Cerebellar cortex (tissue), 1 donor: ENCODE measurements around the gene ENTHD1.
A peak's percentile ranks its signal among the peaks of the same experiment; 100 is the strongest.

Source experiments
- DNase-seq: peaks from one replicate; pipeline ENCODE4 v3.0.0-alpha.2; 2015; ENCODE audit warnings: low spot score

The ENTHD1 gene

GRCh38 chr22:39731881-39732555 lies 161.5 kb downstream of the ENTHD1 start:
- no peak for DNase-seq

DNA sequence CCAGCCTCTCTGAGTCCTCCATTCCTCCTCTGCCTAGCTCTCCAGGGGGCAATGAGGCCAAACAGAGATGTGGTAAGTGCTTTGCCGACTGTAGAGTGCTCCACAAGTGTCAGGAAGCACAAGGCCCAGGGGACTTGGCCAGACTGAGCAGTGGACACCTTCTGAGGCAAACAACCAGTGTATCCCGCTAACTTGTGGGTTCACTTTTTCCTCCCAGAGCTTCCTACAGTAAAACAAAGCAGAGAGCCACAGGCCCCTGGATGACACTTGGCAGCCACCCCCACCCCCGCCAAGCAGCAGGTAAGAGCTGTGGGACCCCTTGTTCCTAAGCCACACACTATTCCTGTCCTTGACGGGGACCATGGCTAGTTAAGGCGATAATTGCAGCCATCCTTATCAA lies 162.1 kb downstream of the ENTHD1 start:
- no peak for DNase-seq

DNA sequence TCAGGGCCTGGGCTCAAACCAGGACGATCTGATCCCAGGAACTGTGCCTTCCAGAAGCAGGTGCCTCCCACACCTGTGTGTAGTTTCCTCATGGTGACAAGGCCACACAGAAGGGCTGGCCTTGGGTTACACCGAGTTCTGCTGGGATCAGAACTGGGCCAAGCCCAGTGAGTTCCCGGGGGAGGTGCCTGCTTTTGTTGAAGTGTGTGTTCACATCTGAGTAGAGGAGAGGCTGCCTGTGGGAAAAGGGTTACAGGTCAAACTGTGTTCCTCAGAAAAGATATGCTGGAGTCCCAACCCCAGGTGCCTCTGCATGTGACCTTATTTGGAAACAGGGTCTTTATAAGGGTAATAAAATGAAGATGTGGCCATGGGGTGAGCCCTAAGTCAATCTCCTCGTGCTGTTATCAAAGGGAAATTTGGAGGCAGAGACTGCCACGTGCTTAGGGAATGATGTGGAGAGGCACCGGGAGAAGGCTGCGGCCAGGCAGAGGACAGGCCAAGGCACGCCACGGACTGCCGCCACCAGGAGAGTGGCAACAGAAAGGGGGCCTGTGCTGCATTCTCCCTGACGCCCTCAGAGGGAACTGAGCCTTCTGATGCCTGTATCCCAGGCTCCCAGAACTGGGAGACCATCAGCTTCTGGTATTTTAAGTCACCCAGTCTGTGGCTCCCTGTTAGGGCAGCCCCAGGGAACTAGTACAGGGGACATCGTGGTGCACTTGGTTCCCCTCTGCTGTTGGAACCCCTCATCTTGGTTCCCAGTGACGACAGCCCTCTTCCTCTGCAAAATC lies 164.2 kb downstream of the ENTHD1 start:
- DNase-seq: no peak

- DNase-seq: no peak
Measured at GRCh38 chr22:39728236-39728860, 165.2 kb downstream of the ENTHD1 start.

DNA sequence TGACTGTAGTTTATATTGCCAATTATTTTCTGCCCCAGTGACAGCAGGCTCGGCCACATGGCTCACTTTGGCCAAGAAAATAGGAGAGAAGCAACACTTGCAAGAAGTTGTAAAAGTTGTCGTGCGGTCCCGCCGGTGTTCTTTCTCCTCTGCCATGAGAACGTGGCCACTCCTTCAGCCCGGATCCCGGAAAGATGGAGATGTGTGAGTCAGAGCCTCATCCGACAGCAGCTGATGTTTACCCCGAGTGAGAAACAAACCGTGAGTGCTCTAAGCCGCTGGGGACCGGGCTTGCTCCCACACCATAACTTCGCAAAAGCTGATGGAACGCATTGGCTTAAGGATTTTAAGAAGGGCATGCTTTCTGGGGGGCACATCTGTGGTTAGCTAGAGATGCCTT lies 166.0 kb downstream of the ENTHD1 start:
- DNase-seq: no peak

- no peak for DNase-seq
Measured at GRCh38 chr22:39725351-39726035, 168.1 kb downstream of the ENTHD1 start.

DNA sequence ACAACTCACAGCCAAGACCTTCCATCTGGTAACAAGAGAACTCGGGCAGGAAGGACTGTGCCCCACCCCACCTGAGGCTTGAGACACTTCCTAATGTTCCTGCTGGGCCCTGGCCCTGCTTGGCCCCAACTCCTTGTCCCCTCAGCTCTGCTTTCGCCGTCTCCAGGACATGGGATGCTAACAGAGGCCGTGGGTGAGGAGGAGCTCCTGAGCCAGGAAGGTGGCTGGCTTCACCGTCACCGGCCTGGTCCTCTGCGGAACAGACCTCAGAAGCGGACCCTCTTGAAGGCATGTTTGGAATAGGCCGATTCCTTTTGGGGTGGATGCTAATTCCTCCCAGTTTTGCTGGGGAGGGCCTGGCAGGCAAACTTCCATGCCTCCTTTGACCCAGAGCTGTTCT lies 168.7 kb downstream of the ENTHD1 start:
- DNase-seq: no peak

DNA sequence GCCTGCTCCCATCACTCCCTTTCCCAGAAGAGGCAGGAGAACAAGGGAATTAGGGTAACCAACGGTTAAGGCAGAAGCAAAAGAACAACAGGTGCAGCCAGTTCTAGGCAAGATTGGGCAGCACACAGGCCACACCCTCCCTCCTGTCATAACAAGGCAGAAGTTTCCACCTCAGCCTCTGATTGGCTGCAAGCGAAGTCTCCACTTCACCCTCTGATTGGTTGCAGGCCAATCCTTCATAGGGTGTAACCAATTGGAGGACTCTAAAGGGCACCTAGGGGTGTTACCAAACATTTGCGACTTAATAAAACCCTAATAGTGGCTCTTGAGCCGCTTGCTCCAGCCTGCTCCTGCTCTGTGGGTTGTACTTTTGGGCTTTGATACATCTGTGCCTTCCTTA lies 169.2 kb downstream of the ENTHD1 start:
- no peak for DNase-seq

- DNase-seq: no peak
Measured at GRCh38 chr22:39723899-39724351, 169.6 kb downstream of the ENTHD1 start.

GRCh38 chr22:39723463-39723862 lies 170.1 kb downstream of the ENTHD1 start:
- no peak for DNase-seq

GRCh38 chr22:39722501-39722900 lies 171.1 kb downstream of the ENTHD1 start:
- no peak for DNase-seq

DNA sequence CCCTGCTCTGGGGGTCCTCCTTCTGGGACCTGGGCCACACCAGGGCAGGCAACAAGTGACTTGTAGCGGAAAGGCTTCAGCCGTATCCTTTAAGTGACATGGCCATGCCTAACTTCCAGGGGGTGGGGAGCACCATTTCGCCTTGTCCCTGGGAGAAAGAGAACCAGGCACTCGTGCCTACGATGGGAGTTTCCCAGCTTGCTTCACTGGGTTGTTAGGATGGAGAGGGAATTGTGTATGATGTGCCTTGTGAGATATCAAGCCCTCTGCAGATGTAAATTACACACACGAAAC lies 171.6 kb downstream of the ENTHD1 start:
- DNase-seq: no peak

GRCh38 chr22:39721206-39722031 lies 172.1 kb downstream of the ENTHD1 start:
- peak; percentile 6 for DNase-seq

GRCh38 chr22:39719559-39720450 lies 173.8 kb downstream of the ENTHD1 start:
- DNase-seq: no peak

- no peak for DNase-seq
Measured at GRCh38 chr22:39718921-39719475, 174.6 kb downstream of the ENTHD1 start.

GRCh38 chr22:39718206-39718605 lies 175.4 kb downstream of the ENTHD1 start:
- no peak for DNase-seq

- no peak for DNase-seq
Measured at GRCh38 chr22:39717099-39717498, 176.5 kb downstream of the ENTHD1 start.

- no peak for DNase-seq
Measured at GRCh38 chr22:39716534-39716933, 177.0 kb downstream of the ENTHD1 start.

GRCh38 chr22:39715778-39716495 lies 177.6 kb downstream of the ENTHD1 start:
- DNase-seq: no peak

- no peak for DNase-seq
Measured at GRCh38 chr22:39714321-39714720, 179.2 kb downstream of the ENTHD1 start.
